Panc1 (cell line): Measurements from ENCODE around the gene RFTN1.

Source experiments
- POLR2AphosphoS5 ChIP-seq: IDR thresholded peaks from 2 replicates; pipeline ENCODE4 v1.6.1; 2012; ENCODE audit warnings: mild to moderate bottlenecking, low read depth, low read length, moderate library complexity
- SIN3A ChIP-seq: IDR thresholded peaks from 2 replicates; pipeline ENCODE4 v1.6.1; 2012; ENCODE audit warnings: low read depth, mild to moderate bottlenecking, low read length, moderate library complexity, borderline replicate concordance; ENCODE audit not compliant: insufficient read depth
- TCF7L2 ChIP-seq: IDR thresholded peaks from 2 replicates; pipeline ENCODE4 v1.6.1; 2011; ENCODE audit warnings: mild to moderate bottlenecking, low read depth, low read length, inconsistent platforms
- TF ChIP-seq, protein P1 (sequence below): fragments of 450-650 bp; IDR thresholded peaks from 2 replicates; pipeline ENCODE4 v1.5.1; 2017; ENCODE audit warnings: mild to moderate bottlenecking
- TF ChIP-seq, protein P2 (sequence below), 2 experiments: IDR thresholded peaks; 2 replicates each; pipeline ENCODE4 v1.6.1; 2011 to 2012; ENCODE audit warnings: low read depth in 2 of 2, control low read depth in 1 of 2, low read length in 1 of 2, mild to moderate bottlenecking in 1 of 2, moderate library complexity in 1 of 2; ENCODE audit not compliant: insufficient read depth in 1 of 2

DNA sequence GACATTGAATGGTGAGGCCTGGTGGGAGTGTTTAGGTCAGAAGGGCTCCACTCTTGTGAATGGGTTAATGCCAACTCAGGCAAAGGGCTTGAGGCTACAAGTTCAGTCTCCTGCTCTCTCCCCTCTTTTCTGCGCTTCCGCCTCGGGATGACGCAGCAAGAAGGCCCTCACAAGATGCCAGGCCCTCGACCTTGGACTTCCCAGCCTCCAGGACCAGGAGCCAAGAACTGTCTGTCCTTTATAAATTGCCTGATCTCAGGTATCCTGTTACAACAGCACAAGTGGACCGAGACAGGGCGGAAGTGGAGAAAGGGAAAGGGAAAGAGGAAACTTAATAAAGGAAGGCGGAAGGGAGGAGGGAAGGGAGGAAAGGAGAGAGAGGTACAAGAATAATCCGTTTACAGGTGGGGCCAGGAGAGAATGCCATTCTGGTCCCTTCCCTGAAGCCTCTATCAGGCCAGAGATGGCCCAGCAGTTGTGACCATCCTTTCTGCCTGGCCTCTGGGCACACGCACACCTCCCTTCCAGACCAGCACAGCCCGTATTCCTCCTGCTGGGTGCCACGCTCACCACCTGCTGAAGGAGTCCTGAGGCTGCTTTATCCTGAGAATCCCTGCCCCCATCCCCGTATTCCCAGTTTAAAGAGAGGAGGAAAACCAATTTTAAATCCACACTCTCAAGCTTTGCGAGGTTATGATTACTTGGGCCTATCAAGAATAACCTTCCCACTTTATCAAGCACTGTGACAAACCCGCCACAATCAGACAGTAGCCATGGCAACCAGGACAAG, 184.3 kb downstream of the RFTN1 start:
- TF ChIP-seq POLR2AphosphoS5 (no peak), SIN3A (no peak), TCF7L2 (no peak)
- TF ChIP-seq, protein P1, sequence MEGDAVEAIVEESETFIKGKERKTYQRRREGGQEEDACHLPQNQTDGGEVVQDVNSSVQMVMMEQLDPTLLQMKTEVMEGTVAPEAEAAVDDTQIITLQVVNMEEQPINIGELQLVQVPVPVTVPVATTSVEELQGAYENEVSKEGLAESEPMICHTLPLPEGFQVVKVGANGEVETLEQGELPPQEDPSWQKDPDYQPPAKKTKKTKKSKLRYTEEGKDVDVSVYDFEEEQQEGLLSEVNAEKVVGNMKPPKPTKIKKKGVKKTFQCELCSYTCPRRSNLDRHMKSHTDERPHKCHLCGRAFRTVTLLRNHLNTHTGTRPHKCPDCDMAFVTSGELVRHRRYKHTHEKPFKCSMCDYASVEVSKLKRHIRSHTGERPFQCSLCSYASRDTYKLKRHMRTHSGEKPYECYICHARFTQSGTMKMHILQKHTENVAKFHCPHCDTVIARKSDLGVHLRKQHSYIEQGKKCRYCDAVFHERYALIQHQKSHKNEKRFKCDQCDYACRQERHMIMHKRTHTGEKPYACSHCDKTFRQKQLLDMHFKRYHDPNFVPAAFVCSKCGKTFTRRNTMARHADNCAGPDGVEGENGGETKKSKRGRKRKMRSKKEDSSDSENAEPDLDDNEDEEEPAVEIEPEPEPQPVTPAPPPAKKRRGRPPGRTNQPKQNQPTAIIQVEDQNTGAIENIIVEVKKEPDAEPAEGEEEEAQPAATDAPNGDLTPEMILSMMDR = no peak
- TF ChIP-seq, protein P2, sequence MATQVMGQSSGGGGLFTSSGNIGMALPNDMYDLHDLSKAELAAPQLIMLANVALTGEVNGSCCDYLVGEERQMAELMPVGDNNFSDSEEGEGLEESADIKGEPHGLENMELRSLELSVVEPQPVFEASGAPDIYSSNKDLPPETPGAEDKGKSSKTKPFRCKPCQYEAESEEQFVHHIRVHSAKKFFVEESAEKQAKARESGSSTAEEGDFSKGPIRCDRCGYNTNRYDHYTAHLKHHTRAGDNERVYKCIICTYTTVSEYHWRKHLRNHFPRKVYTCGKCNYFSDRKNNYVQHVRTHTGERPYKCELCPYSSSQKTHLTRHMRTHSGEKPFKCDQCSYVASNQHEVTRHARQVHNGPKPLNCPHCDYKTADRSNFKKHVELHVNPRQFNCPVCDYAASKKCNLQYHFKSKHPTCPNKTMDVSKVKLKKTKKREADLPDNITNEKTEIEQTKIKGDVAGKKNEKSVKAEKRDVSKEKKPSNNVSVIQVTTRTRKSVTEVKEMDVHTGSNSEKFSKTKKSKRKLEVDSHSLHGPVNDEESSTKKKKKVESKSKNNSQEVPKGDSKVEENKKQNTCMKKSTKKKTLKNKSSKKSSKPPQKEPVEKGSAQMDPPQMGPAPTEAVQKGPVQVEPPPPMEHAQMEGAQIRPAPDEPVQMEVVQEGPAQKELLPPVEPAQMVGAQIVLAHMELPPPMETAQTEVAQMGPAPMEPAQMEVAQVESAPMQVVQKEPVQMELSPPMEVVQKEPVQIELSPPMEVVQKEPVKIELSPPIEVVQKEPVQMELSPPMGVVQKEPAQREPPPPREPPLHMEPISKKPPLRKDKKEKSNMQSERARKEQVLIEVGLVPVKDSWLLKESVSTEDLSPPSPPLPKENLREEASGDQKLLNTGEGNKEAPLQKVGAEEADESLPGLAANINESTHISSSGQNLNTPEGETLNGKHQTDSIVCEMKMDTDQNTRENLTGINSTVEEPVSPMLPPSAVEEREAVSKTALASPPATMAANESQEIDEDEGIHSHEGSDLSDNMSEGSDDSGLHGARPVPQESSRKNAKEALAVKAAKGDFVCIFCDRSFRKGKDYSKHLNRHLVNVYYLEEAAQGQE (IDR thresholded peaks at IDR 0.05; ENCODE audit: insufficient read depth in 1 of 2, low read depth in 2 of 2, low read length in 1 of 2) = no peak
